ENCODE data around the gene CCDC93.
"Not testable (repeated sequence)": the region's sequence is repeated elsewhere in the genome, so short reads cannot be mapped to it uniquely, and the experiment has no call there.

Gene CCDC93

GRCh38 chr2:118045286-118045685 is 31.4 kb upstream of the CCDC93 start:
- DNase-seq = no peak

- no peak for DNase-seq
Measured at GRCh38 chr2:118044854-118045253, 31.0 kb upstream of the CCDC93 start.

GRCh38 chr2:118044103-118044716 is 30.3 kb upstream of the CCDC93 start:
- no peak for DNase-seq

GRCh38 chr2:118040891-118041290 is 27.0 kb upstream of the CCDC93 start:
- DNase-seq = no peak

GRCh38 chr2:118032169-118033013 is 18.5 kb upstream of the CCDC93 start:
- peak; percentile 42 to 49 for DNase-seq

GRCh38 chr2:118031566-118031965 is 17.7 kb upstream of the CCDC93 start:
- no peak for DNase-seq

- no peak for DNase-seq
Measured at GRCh38 chr2:118029025-118029424, 15.2 kb upstream of the CCDC93 start.

- no peak for DNase-seq
Measured at GRCh38 chr2:118021356-118021755, 7.5 kb upstream of the CCDC93 start.

GRCh38 chr2:118019821-118020220 is 6.0 kb upstream of the CCDC93 start:
- DNase-seq = no peak

- DNase-seq = peak in 1 of 2 donors; percentile 10
Measured at GRCh38 chr2:118016911-118017310, 3.0 kb upstream of the CCDC93 start.

- DNase-seq = not testable (repeated sequence)
Measured at GRCh38 chr2:118015761-118016160, 1.9 kb upstream of the CCDC93 start.

- peak in 1 of 2 donors; percentile 2 for DNase-seq
Measured at GRCh38 chr2:118014492-118014824, 588 bp upstream of the CCDC93 start.

GRCh38 chr2:118013221-118013723 is 598 bp downstream of the CCDC93 start:
- DNase-seq = peak; percentile 40 to 48

GRCh38 chr2:118012778-118013177 is 1.1 kb downstream of the CCDC93 start:
- DNase-seq = no peak

- DNase-seq = no peak
Measured at GRCh38 chr2:118010473-118010872, 3.4 kb downstream of the CCDC93 start.

GRCh38 chr2:118006861-118007260 is 7.0 kb downstream of the CCDC93 start:
- no peak for DNase-seq

- DNase-seq = no peak
Measured at GRCh38 chr2:118006326-118006725, 7.5 kb downstream of the CCDC93 start.

GRCh38 chr2:118003396-118003824 is 10.5 kb downstream of the CCDC93 start:
- DNase-seq = peak; percentile 20 to 42

- no peak for DNase-seq
Measured at GRCh38 chr2:118000041-118000440, 13.8 kb downstream of the CCDC93 start.

GRCh38 chr2:117997872-117998454 is 15.9 kb downstream of the CCDC93 start:
- DNase-seq = no peak

GRCh38 chr2:117996525-117996924 is 17.3 kb downstream of the CCDC93 start:
- DNase-seq = no peak

GRCh38 chr2:117994729-117995128 is 19.1 kb downstream of the CCDC93 start:
- DNase-seq = no peak

GRCh38 chr2:117989854-117990438 is 23.9 kb downstream of the CCDC93 start:
- DNase-seq = no peak

All from stimulated activated CD4-positive, alpha-beta T cell treated with anti-CD3 and anti-CD28 coated beads, Interleukin-2, amount 100 ng/mL, for 24 hours (primary cell).